GM13977 (cell line): ENCODE results near the gene NIPAL3.
"Not testable (repeated sequence)": the region's sequence is repeated elsewhere in the genome, so short reads cannot be mapped to it uniquely, and the experiment has no call there.

Source experiments
- DNase-seq: peaks from one replicate; pipeline ENCODE4 v3.0.0; 2012; ENCODE audit warnings: low spot score
- in situ Hi-C: fragments of 300-500 bp; cut with MboI; formaldehyde crosslinking; loops from one replicate; pipeline ENCODE4 v1.12.0; 2022; ENCODE audit warnings: low sequenced_read_pairs, low pct_unique_long_range_greater_than_20kb, mixed read lengths, inconsistent platforms; ENCODE audit not compliant: unreplicated experiment
- TF ChIP-seq, protein P1 (sequence below): IDR thresholded peaks from 2 replicates; pipeline ENCODE4 v1.5.1; 2012; ENCODE audit warnings: mild to moderate bottlenecking, control low read depth; ENCODE audit not compliant: insufficient read depth; ENCODE audit errors: extremely low read depth, missing control alignments

The NIPAL3 gene

DNA sequence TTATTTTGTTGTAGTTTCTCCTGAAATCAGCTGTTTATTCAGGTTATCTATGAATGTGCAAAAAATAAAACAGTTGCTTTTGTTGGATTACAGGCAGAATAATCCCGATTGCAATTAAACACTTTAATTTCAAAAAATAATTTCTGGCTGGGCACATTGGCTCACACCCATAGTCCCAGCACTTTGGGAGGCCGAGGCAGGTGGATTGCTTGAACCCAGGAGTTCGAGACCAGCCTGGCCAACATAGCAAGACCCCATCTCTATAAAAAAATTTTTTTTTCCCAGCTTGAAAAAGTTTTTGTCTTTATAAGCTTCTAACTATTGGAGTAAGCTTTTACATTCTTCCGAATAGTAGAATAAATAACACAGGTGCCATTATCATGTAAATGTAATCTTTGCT lies 102.3 kb downstream of the NIPAL3 start:
- in situ Hi-C loops, result no loop called here
- TF ChIP-seq, protein P1, sequence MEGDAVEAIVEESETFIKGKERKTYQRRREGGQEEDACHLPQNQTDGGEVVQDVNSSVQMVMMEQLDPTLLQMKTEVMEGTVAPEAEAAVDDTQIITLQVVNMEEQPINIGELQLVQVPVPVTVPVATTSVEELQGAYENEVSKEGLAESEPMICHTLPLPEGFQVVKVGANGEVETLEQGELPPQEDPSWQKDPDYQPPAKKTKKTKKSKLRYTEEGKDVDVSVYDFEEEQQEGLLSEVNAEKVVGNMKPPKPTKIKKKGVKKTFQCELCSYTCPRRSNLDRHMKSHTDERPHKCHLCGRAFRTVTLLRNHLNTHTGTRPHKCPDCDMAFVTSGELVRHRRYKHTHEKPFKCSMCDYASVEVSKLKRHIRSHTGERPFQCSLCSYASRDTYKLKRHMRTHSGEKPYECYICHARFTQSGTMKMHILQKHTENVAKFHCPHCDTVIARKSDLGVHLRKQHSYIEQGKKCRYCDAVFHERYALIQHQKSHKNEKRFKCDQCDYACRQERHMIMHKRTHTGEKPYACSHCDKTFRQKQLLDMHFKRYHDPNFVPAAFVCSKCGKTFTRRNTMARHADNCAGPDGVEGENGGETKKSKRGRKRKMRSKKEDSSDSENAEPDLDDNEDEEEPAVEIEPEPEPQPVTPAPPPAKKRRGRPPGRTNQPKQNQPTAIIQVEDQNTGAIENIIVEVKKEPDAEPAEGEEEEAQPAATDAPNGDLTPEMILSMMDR, result no peak

DNA sequence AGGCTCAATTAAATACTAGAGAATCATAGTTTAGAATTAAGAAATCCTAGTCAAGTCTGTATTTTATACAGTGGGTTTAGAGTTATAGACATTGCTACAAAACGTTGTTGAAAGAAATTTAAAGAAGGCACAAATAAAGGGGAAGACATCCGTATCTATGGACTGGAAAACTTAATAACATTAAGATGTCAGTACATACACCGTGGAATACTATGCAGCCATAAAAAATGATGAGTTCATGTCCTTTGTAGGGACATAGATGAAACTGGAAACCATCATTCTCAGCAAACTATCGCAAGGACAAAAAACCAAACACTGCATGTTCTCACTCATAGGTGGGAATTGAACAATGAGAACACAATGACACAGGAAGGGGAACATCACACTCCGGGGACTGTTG lies 104.7 kb downstream of the NIPAL3 start:
- DNase-seq, in situ Hi-C loops: not testable (repeated sequence)

More for the DNA sequence above, 102.3 kb downstream of the NIPAL3 start:
- no peak for DNase-seq
